ENCODE results near the gene GATB. TPM values are rescaled to one million over a fixed set of nuclear protein-coding genes. Genes with fewer than 3 reads are reported as not detected.

Gene GATB
- polyA plus RNA-seq, 1 donor (not counting 4 experiments of a cell fraction or from before 2014, with no cell fraction given), result 31.0 TPM

DNA sequence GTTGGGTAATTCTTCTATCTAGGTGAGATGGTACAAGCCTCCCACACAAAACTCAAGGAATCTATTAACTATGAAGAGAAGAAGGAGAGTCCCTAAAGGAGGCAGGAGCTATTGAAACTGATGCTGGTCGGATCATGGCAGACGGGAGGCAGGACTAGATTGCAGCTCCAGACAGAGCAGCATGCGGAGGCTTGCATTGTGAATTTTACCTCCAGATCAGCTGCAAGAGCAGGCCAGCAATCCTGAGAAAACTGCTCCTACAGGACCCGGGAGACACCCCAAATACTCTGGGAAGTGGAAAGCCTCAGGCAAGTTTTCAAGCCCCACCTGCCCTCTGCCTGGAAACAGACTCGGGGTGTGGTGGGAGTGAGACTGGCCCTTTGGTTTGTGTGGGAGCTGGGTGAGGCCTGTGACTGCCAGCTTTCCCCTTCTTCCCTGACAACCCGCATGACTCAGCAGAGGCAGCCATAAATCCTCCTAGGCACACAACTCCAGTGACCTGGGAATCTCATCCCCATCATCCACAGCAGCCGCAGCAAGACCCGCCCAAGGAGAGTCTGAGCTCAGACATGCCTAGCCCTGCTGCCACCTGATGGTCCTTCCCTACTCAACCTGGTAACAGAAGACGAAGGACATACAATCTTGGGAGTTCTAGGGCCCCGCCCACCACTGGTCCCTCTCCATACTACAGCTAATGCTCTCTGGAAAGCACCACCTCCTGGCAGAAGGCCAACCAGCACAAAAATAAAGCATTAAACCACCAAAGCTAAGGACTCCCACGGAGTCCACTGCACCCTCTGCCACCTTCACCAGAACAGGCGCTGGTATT is 30.9 kb downstream of the GATB start:
- H3K9me1 ChIP-seq (ENCODE audit: control insufficient read depth, extremely low read depth, insufficient read depth, low read length), result no peaks in the 10 kb centered on the region
- no peaks in the 10 kb centered on the region for H3K27me3 ChIP-seq (ENCODE audit: control insufficient read depth, extremely low read depth, insufficient read depth, low read length)
- H3K36me3 ChIP-seq (ENCODE audit: control insufficient read depth in 2 of 2, extremely low read depth in 1 of 2, insufficient read depth in 2 of 2, low read length in 2 of 2), result no peaks in the 10 kb centered on the region
- no peaks in the 10 kb centered on the region for H3K79me2 ChIP-seq (ENCODE audit: control insufficient read depth, insufficient read depth, low read length)
- H3K4me1 ChIP-seq (ENCODE audit: control insufficient read depth, extremely low read depth, insufficient read depth, low read length), result peaks cover 37% of the 10 kb centered on the region
- H4K20me1 ChIP-seq (ENCODE audit: control insufficient read depth, extremely low read depth, insufficient read depth, low read length), result no peaks in the 10 kb centered on the region
- TF ChIP-seq EZH2 (IDR thresholded peaks at IDR 0.05; ENCODE audit: low read length) (no peak), CTCF (optimal IDR thresholded peaks at IDR 0.05 in 1 of 3, IDR thresholded peaks at IDR 0.05 in 1 of 3, conservative IDR thresholded peaks at IDR 0.05 in 1 of 3; ENCODE audit: extremely low read depth in 1 of 3, insufficient read depth in 2 of 3, low read length in 3 of 3) (peak in 2 of 3 experiments; percentile 12 to 26)
- DNase-seq (ENCODE audit: low read depth, low spot score), result peak; percentile 89
- dilution Hi-C loops (cut with MboI; ENCODE audit: extremely low pct_ligation_motif_present, low sequenced_read_pairs), result no loop called here
- peak overlapping the region in 2 of 3 experiments; percentile 22 to 37 for H3K4me3 ChIP-seq (ENCODE audit: control insufficient read depth in 2 of 3, extremely low read depth in 1 of 3, insufficient read depth in 2 of 3, low read depth in 1 of 3, low read length in 3 of 3)
- H3K9me3 ChIP-seq (ENCODE audit: control insufficient read depth, low read depth, low read length), result no peaks in the 10 kb centered on the region
- H3K27ac ChIP-seq (ENCODE audit: control insufficient read depth, insufficient read depth, low read length), result peak overlapping the region; percentile 84
- FAIRE-seq, result peak; percentile 94
- peak overlapping the region; percentile 75 for H3K4me2 ChIP-seq (ENCODE audit: control insufficient read depth, extremely low read depth, insufficient read depth, low read depth, low read length)
- peak overlapping the region; percentile 66 for H2AFZ ChIP-seq (ENCODE audit: control insufficient read depth, low read length)
- peak overlapping the region; percentile 65 for H3K9ac ChIP-seq (ENCODE audit: control insufficient read depth, extremely low read depth, insufficient read depth, low read length)

DNA sequence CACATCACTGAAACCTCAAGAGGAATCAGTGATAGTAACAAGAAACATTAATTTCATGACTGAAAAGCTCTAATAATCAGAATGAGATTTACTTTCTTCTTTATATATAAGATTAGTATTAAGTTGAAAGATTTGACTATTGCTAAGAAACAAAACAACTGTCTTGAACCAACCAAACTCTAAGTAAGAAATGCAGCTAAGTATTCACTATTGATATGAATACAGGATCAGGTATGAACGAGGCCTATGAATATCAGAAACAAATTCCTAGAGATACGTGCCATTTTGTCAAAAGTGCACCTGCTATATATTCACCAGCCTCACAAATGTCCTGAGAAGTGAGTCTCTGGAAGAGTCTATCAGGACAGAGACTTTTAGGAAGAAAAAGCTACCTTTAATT is 32.1 kb downstream of the GATB start:
- Histone ChIP-seq H3K79me2 (ENCODE audit: control insufficient read depth, insufficient read depth, low read length) (no peaks in the 10 kb centered on the region), H3K9me3 (ENCODE audit: control insufficient read depth, low read depth, low read length) (no peaks in the 10 kb centered on the region), H3K4me1 (ENCODE audit: control insufficient read depth, extremely low read depth, insufficient read depth, low read length) (peaks cover 37% of the 10 kb centered on the region), H3K9me1 (ENCODE audit: control insufficient read depth, extremely low read depth, insufficient read depth, low read length) (no peaks in the 10 kb centered on the region), H3K27me3 (ENCODE audit: control insufficient read depth, extremely low read depth, insufficient read depth, low read length) (no peaks in the 10 kb centered on the region), H3K4me3 (ENCODE audit: control insufficient read depth in 2 of 3, extremely low read depth in 1 of 3, insufficient read depth in 2 of 3, low read depth in 1 of 3, low read length in 3 of 3) (no peak overlapping the region), H3K36me3 (ENCODE audit: control insufficient read depth in 2 of 2, extremely low read depth in 1 of 2, insufficient read depth in 2 of 2, low read length in 2 of 2) (no peaks in the 10 kb centered on the region), H3K9ac (ENCODE audit: control insufficient read depth, extremely low read depth, insufficient read depth, low read length) (no peak overlapping the region), H3K4me2 (ENCODE audit: control insufficient read depth, extremely low read depth, insufficient read depth, low read depth, low read length) (no peak overlapping the region), H4K20me1 (ENCODE audit: control insufficient read depth, extremely low read depth, insufficient read depth, low read length) (no peaks in the 10 kb centered on the region), H3K27ac (ENCODE audit: control insufficient read depth, insufficient read depth, low read length) (peak overlapping the region; percentile 17), H2AFZ (ENCODE audit: control insufficient read depth, low read length) (no peak overlapping the region)
- dilution Hi-C loops (cut with MboI; ENCODE audit: extremely low pct_ligation_motif_present, low sequenced_read_pairs), result no loop called here
- TF ChIP-seq CTCF (optimal IDR thresholded peaks at IDR 0.05 in 1 of 3, IDR thresholded peaks at IDR 0.05 in 1 of 3, conservative IDR thresholded peaks at IDR 0.05 in 1 of 3; ENCODE audit: extremely low read depth in 1 of 3, insufficient read depth in 2 of 3, low read length in 3 of 3) (no peak), EZH2 (IDR thresholded peaks at IDR 0.05; ENCODE audit: low read length) (no peak)
- no peak for FAIRE-seq
- no peak for DNase-seq (ENCODE audit: low read depth, low spot score)

All from keratinocyte (primary cell).